Measurements from ENCODE around the gene TSPAN33. TPM values are rescaled to one million over a fixed set of nuclear protein-coding genes. Genes with fewer than 3 reads are reported as not detected.

The TSPAN33 gene
- total and polyA plus RNA-seq, 8 donors = 6.9 to 37.9 (median 16.7) TPM

- WGBS, 2 donors = 88 to 91% methylated on average over 6 of the region's 6 CpGs
- no peak for DNase-seq
These were observed 42.8 kb upstream of the TSPAN33 start for GRCh38 chr7:129101746-129102145.

GRCh38 chr7:129103561-129104324 lies 40.8 kb upstream of the TSPAN33 start:
- FAIRE-seq (no peak), ATAC-seq (no peak), DNase-seq (no peak)
- no peak for TF ChIP-seq CTCF (IDR thresholded peaks at IDR 0.05)
- Histone ChIP-seq H3K36me3 (no peaks in the 10 kb centered on the region), H3K4me1 (peaks cover 27 to 37% (median 34%) of the 10 kb centered on the region in 3 donors), H3K27ac (peak overlapping the region; percentile 47 to 83 (median 69)), H3K4me3 (no peak overlapping the region), H3K9me3 (no peaks in the 10 kb centered on the region), H3K27me3 (no peaks in the 10 kb centered on the region)
- 88 to 92% methylated on average over 4 of the region's 4 CpGs for WGBS, 2 donors
- intact Hi-C loops (cut with DNase I) = no loop called here

More at GRCh38 chr7:129101746-129102145, 42.8 kb upstream of the TSPAN33 start:
- H3K4me3 ChIP-seq = no peak overlapping the region
- intact Hi-C loops (cut with DNase I) = no loop called here
- no peaks in the 10 kb centered on the region for H3K27me3 ChIP-seq
- no peak for TF ChIP-seq CTCF (IDR thresholded peaks at IDR 0.05)
- no peaks in the 10 kb centered on the region for H3K9me3 ChIP-seq
- FAIRE-seq = no peak
- H3K27ac ChIP-seq = peak overlapping the region in 3 of 4 donors; percentile 47 to 83 (median 82)
- ATAC-seq = no peak
- H3K4me1 ChIP-seq = peaks cover 27 to 37% (median 34%) of the 10 kb centered on the region in 3 donors
- H3K36me3 ChIP-seq = no peaks in the 10 kb centered on the region

- H3K27me3 ChIP-seq = no peaks in the 10 kb centered on the region
- H3K27ac ChIP-seq = no peak overlapping the region
- ATAC-seq (no peak), FAIRE-seq (no peak), DNase-seq (no peak)
- no peak overlapping the region for H3K4me3 ChIP-seq
- WGBS, 2 donors = 85 to 93% methylated on average over 4 of the region's 4 CpGs
- intact Hi-C loops (cut with DNase I) = no loop called here
- no peaks in the 10 kb centered on the region for H3K9me3 ChIP-seq
- no peak for TF ChIP-seq CTCF (IDR thresholded peaks at IDR 0.05)
- peaks cover 0 to 3% (median 0%) of the 10 kb centered on the region in 3 donors for H3K4me1 ChIP-seq
- no peaks in the 10 kb centered on the region for H3K36me3 ChIP-seq
These were observed 35.9 kb upstream of the TSPAN33 start for GRCh38 chr7:129108581-129108980.

GRCh38 chr7:129110258-129110981 lies 34.1 kb upstream of the TSPAN33 start:
- ATAC-seq (peak; percentile 43 to 91 (median 71)), FAIRE-seq (no peak), DNase-seq (peak in 1 of 6 donors; percentile 37)
- H3K4me3 ChIP-seq = no peak overlapping the region
- no peaks in the 10 kb centered on the region for H3K36me3 ChIP-seq
- H3K27me3 ChIP-seq = no peaks in the 10 kb centered on the region
- intact Hi-C loops (cut with DNase I) = no loop called here
- peak overlapping the region in 1 of 4 donors; percentile 37 for H3K27ac ChIP-seq
- no peak for TF ChIP-seq CTCF (IDR thresholded peaks at IDR 0.05)
- H3K4me1 ChIP-seq = no peaks in the 10 kb centered on the region
- H3K9me3 ChIP-seq = no peaks in the 10 kb centered on the region
- WGBS, 2 donors = 89 to 95% methylated on average over 1 of the region's 1 CpG
